ENCODE results near the gene ADGRB3.

- no peak for TF ChIP-seq CTCF (IDR thresholded peaks at IDR 0.05; ENCODE audit: low read length)
- no peak for TF ChIP-seq EZH2 (optimal IDR thresholded peaks at IDR 0.05; ENCODE audit: low read depth, low read length)
- TF ChIP-seq EZH2phosphoT487 (IDR thresholded peaks at IDR 0.05; ENCODE audit: low read length) = no peak
Measured at GRCh38 chr6:69216127-69216526, 581.0 kb downstream of the ADGRB3 start.
